ENCODE measurements around the gene KHDC1. TPM values are rescaled to one million over a fixed set of nuclear protein-coding genes. Genes with fewer than 3 reads are reported as not detected.

Gene KHDC1
- total RNA-seq, 1 experiment from 2014 or later: 1.3 TPM

DNA sequence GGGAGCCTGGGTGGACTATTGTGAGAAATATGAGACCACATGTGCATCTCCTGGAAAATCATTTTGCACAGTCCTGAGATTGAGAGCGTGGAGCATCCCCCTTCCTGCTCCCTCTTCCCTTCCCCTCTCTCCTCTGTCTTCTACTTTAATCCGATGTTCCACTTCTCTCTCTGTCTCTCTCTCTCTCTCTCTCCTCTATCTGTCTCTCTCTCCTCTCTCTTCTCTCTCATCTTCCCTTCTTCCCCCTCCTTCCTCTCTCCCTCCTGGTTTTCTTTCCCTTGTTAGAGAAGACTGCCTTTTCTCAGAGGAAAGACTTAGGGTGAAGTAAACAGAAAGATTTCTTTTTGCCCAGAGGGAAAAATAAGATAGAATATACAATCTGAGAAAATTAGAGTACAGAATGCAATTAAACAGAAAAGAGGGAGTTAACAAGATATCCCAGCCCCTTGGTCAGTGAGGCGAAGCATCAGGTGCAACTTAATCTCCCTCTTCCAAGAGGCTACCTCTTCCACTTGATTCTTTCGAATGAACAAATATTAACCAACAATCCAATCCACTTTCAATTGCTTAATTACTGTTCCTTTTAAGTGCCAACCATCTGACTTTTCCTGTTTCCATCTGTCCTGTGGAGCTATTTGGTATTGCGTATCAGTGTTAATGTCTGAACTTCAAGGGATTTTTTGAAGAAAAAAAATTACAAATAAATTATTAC is 14.6 kb downstream of the KHDC1 start:
- no peak overlapping the region for H3K27ac Mint-ChIP-seq (ENCODE audit: low read depth, unreplicated experiment)
- no peaks in the 10 kb centered on the region for H3K36me3 Mint-ChIP-seq (ENCODE audit: insufficient read depth, unreplicated experiment)
- H3K4me3 Mint-ChIP-seq (ENCODE audit: unreplicated experiment): no peak overlapping the region
- intact Hi-C loops (cut with micrococcal nuclease): no loop called here
- no peaks in the 10 kb centered on the region for H3K27me3 Mint-ChIP-seq (ENCODE audit: insufficient read depth, unreplicated experiment)
- POLR2A ChIA-PET: no interaction called here
- CTCF ChIA-PET: interaction anchor here (0.6 to 1.4 kb wide), 5 partner anchors 10 to 837 kb away, joined by 3 to 6 read pairs (median 3); no protein-coding TSS in a partner anchor
- no peaks in the 10 kb centered on the region for H3K9me3 Mint-ChIP-seq (ENCODE audit: unreplicated experiment)
- TF ChIP-seq, protein P1, sequence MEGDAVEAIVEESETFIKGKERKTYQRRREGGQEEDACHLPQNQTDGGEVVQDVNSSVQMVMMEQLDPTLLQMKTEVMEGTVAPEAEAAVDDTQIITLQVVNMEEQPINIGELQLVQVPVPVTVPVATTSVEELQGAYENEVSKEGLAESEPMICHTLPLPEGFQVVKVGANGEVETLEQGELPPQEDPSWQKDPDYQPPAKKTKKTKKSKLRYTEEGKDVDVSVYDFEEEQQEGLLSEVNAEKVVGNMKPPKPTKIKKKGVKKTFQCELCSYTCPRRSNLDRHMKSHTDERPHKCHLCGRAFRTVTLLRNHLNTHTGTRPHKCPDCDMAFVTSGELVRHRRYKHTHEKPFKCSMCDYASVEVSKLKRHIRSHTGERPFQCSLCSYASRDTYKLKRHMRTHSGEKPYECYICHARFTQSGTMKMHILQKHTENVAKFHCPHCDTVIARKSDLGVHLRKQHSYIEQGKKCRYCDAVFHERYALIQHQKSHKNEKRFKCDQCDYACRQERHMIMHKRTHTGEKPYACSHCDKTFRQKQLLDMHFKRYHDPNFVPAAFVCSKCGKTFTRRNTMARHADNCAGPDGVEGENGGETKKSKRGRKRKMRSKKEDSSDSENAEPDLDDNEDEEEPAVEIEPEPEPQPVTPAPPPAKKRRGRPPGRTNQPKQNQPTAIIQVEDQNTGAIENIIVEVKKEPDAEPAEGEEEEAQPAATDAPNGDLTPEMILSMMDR (IDR thresholded peaks at IDR 0.05; ENCODE audit: unreplicated experiment): no peak
- no TSS peak for BruUV-seq (replicated peaks)
- no peak for DNase-seq (ENCODE audit: unreplicated experiment)
- H3K4me1 Mint-ChIP-seq (ENCODE audit: insufficient read depth, unreplicated experiment): no peaks in the 10 kb centered on the region

DNA sequence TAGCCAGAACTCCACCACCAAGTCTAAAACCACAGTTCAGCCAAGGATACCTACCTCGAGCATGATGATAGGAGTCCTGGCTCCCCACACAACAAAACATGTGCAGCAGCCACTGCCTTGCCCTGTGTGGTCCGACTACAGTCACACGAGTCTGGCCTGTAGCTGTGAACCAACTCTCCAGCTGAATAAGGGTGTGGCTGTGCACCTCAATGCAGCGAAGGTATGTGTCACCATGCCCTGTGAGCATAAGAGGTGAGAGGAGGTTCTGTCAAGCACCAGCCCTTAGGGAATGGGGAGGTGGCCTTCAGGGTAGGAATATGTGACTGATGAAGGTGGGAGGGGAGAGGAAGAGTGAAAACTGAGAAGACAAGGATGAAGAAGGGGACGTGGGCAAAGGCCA is 21.0 kb downstream of the KHDC1 start:
- H3K9me3 Mint-ChIP-seq (ENCODE audit: unreplicated experiment): no peaks in the 10 kb centered on the region
- no peak for DNase-seq (ENCODE audit: unreplicated experiment)
- TF ChIP-seq, protein P1 (IDR thresholded peaks at IDR 0.05; ENCODE audit: unreplicated experiment): no peak
- no peak overlapping the region for H3K4me3 Mint-ChIP-seq (ENCODE audit: unreplicated experiment)
- POLR2A ChIA-PET: no interaction called here
- no peaks in the 10 kb centered on the region for H3K36me3 Mint-ChIP-seq (ENCODE audit: insufficient read depth, unreplicated experiment)
- H3K4me1 Mint-ChIP-seq (ENCODE audit: insufficient read depth, unreplicated experiment): no peaks in the 10 kb centered on the region
- no TSS peak for BruUV-seq (replicated peaks)
- intact Hi-C loops (cut with micrococcal nuclease): no loop called here
- CTCF ChIA-PET: interaction anchor here (0.5 to 0.6 kb wide), 2 partner anchors 13 to 90 kb away, joined by 3 read pairs; no protein-coding TSS in a partner anchor
- H3K27ac Mint-ChIP-seq (ENCODE audit: low read depth, unreplicated experiment): no peak overlapping the region
- H3K27me3 Mint-ChIP-seq (ENCODE audit: insufficient read depth, unreplicated experiment): no peaks in the 10 kb centered on the region

DNA sequence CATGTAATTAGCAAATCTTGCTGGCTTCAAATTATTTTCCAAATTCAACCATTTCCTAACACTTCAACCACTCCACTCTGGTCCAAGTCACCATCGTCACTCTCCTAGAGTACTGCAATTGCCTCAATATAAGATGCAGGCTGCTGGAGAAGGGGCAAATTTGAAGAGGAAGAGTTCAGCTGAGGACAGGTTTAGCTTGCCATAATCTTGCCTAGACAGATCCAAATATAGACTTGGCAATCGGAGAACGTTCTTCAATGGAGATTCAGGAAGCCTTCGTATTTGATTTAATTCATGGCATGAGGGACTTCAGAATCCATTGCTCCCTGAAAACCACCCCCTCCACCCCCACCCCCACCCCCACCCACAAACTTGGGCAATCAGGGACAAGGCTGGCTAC is 22.3 kb downstream of the KHDC1 start:
- Mint-ChIP-seq H3K4me1 (ENCODE audit: insufficient read depth, unreplicated experiment) (no peaks in the 10 kb centered on the region), H3K4me3 (ENCODE audit: unreplicated experiment) (no peak overlapping the region), H3K36me3 (ENCODE audit: insufficient read depth, unreplicated experiment) (no peaks in the 10 kb centered on the region), H3K27me3 (ENCODE audit: insufficient read depth, unreplicated experiment) (no peaks in the 10 kb centered on the region), H3K27ac (ENCODE audit: low read depth, unreplicated experiment) (no peak overlapping the region), H3K9me3 (ENCODE audit: unreplicated experiment) (no peaks in the 10 kb centered on the region)
- ChIA-PET CTCF (interaction anchor here (1.0 kb wide), 1 partner anchor 45 kb away, joined by 3 read pairs; no protein-coding TSS in a partner anchor), POLR2A (interaction anchor here (0.6 kb wide), 1 partner anchor 290 kb away, joined by 3 read pairs; no protein-coding TSS in a partner anchor)
- TF ChIP-seq, protein P1 (IDR thresholded peaks at IDR 0.05; ENCODE audit: unreplicated experiment): no peak
- intact Hi-C loops (cut with micrococcal nuclease): no loop called here
- BruUV-seq (replicated peaks): no TSS peak
- no peak for DNase-seq (ENCODE audit: unreplicated experiment)

DNA sequence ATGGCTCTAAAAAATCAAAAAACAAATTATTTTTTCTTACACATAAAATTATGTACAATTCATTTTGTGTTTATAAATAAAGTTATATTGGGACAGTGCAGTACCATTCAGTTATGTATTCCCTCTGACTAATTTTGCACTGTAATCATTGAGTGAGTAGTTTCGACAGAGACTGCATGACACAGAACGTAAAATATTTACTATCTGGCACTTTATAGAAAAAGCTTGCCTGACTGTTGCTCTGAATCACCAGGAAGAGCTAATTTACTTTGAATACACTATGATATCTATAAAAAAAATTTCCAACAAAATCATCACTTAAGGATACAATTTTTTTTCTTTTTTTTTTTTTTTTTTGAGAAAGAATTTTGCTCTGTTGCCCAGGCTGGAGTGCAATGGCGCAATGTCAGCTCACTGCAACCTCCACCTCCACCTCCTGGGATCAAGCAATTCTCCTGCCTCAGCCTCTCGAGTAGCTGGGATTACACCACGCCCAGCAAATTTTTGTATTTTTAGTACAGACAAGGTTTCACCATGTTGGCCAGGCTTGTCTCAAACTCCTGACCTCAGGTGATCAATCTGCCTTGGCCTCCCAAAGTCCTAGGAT is 26.7 kb downstream of the KHDC1 start:
- no peak overlapping the region for H3K27ac Mint-ChIP-seq (ENCODE audit: low read depth, unreplicated experiment)
- ChIA-PET CTCF (interaction anchor here (0.6 to 1.4 kb wide), 6 partner anchors 11 to 73 kb away, joined by 3 to 7 read pairs (median 4); no protein-coding TSS in a partner anchor), POLR2A (interaction anchor here (0.6 to 1.6 kb wide), 12 partner anchors 8 to 542 kb away, joined by 3 to 6 read pairs (median 3); partner anchors contain the start of gene KHDC1)
- TF ChIP-seq, protein P1 (IDR thresholded peaks at IDR 0.05; ENCODE audit: unreplicated experiment): no peak
- BruUV-seq (replicated peaks): no TSS peak
- H3K36me3 Mint-ChIP-seq (ENCODE audit: insufficient read depth, unreplicated experiment): no peaks in the 10 kb centered on the region
- no peaks in the 10 kb centered on the region for H3K27me3 Mint-ChIP-seq (ENCODE audit: insufficient read depth, unreplicated experiment)
- peak; percentile 79 for DNase-seq (ENCODE audit: unreplicated experiment)
- H3K9me3 Mint-ChIP-seq (ENCODE audit: unreplicated experiment): no peaks in the 10 kb centered on the region
- H3K4me3 Mint-ChIP-seq (ENCODE audit: unreplicated experiment): no peak overlapping the region
- intact Hi-C loops (cut with micrococcal nuclease): loop anchor here (1.0 to 5.0 kb wide), 2 partner anchors 74 to 449 kb away; no protein-coding TSS in a partner anchor
- H3K4me1 Mint-ChIP-seq (ENCODE audit: insufficient read depth, unreplicated experiment): peaks cover 11% of the 10 kb centered on the region

Data from MCF 10A (cell line).